Endothelial cell of umbilical vein (primary cell): ENCODE measurements around the gene KLK1. TPM values are rescaled to one million over a fixed set of nuclear protein-coding genes. Genes with fewer than 3 reads are reported as not detected.

Experiments
- BruUV-seq: library from RNA; stranded (reverse); fragments of 400-500 nt; replicated peaks from 2 replicates; lab custom pipeline; 2021; lab: Mats Ljungman, UMichigan
- CTCF ChIA-PET: fragments of 300-600, 350-600 bp; sonication (Branson Sonifier 250); formaldehyde crosslinking; loops from one replicate; lab custom pipeline; 2021; ENCODE audit warnings: antibody characterized with exemption, inconsistent platforms; lab: Charles Lee
- POLR2A ChIA-PET: fragments of 300-600, 350-600 bp; sonication (Branson Sonifier 250); formaldehyde crosslinking; loops from one replicate; lab custom pipeline; 2021; ENCODE audit warnings: antibody characterized with exemption, inconsistent platforms; lab: Charles Lee
- DNase-seq: peaks from one replicate; pipeline ENCODE4 v3.0.0-alpha.2; 2011; ENCODE audit warnings: low read depth, low spot score
- FAIRE-seq: peaks from 2 replicates; lab custom pipeline; 2011; peaks lifted over from hg19 to GRCh38; lab: Jason Lieb, UNC
- H2AFZ ChIP-seq: 2 replicates; pipeline ENCODE4 v1.6.0; 2012; ENCODE audit warnings: low read depth, low read length, control low read depth, inconsistent platforms
- H3K27ac ChIP-seq: 2 replicates; pipeline ENCODE4 v1.5.1; 2011; ENCODE audit warnings: low read depth, mild to moderate bottlenecking, control low read depth, low read length, moderate library complexity; ENCODE audit not compliant: insufficient read depth
- H3K27me3 ChIP-seq, 2 experiments: 2 replicates each; pipeline versions ENCODE4 v1.6.0 to v1.6.1; 2011; ENCODE audit warnings: low read length in 2 of 2, mixed read lengths in 1 of 2; ENCODE audit not compliant: control insufficient read depth in 2 of 2, insufficient read depth in 2 of 2
- H3K36me3 ChIP-seq, 2 experiments: 2 replicates in 1 of 2; 3 replicates in 1 of 2; pipeline ENCODE4 v1.5.1; 2011; ENCODE audit warnings: low read length in 2 of 2, mild to moderate bottlenecking in 1 of 2, moderate library complexity in 1 of 2; ENCODE audit not compliant: control insufficient read depth in 2 of 2, insufficient read depth in 2 of 2; ENCODE audit errors: extremely low read depth in 1 of 2
- H3K4me1 ChIP-seq: 3 replicates; pipeline ENCODE4 v1.5.1; 2011; ENCODE audit warnings: mild to moderate bottlenecking, low read length; ENCODE audit not compliant: control insufficient read depth, insufficient read depth; ENCODE audit errors: extremely low read depth
- H3K4me2 ChIP-seq: 2 replicates; pipeline ENCODE4 v1.6.1; 2011; ENCODE audit warnings: low read length, control low read depth, mixed read lengths; ENCODE audit not compliant: insufficient read depth
- H3K4me3 ChIP-seq, 3 experiments: fragments of 200-600 bp in 1 of 3; sonication (generic), shearing (Covaris generic) in 1 of 3; replicated peaks in 1 of 3; 2 replicates each; pipeline ENCODE4 v1.5.1; 2011 to 2016; ENCODE audit warnings: control low read depth in 3 of 3, low read length in 3 of 3, mild to moderate bottlenecking in 2 of 3, inconsistent platforms in 1 of 3, low read depth in 1 of 3, moderate library complexity in 1 of 3; ENCODE audit not compliant: insufficient read depth in 1 of 3
- H3K79me2 ChIP-seq: 2 replicates; pipeline ENCODE4 v1.6.0; 2012; ENCODE audit warnings: low read length, inconsistent platforms; ENCODE audit not compliant: control insufficient read depth, insufficient read depth
- H3K9ac ChIP-seq: replicated peaks from 2 replicates; pipeline ENCODE3; 2011; ENCODE audit warnings: low read length, control low read depth; ENCODE audit not compliant: insufficient read depth; ENCODE audit errors: extremely low read depth
- H3K9me1 ChIP-seq: replicated peaks from 3 replicates; pipeline ENCODE4 v1.6.0; 2011; ENCODE audit warnings: mild to moderate bottlenecking, low read length; ENCODE audit not compliant: control insufficient read depth, insufficient read depth; ENCODE audit errors: extremely low read depth
- H3K9me3 ChIP-seq: replicated peaks from 2 replicates; pipeline ENCODE4 v1.5.1; 2012; ENCODE audit warnings: low read length, inconsistent platforms; ENCODE audit not compliant: control insufficient read depth, insufficient read depth
- H4K20me1 ChIP-seq: replicated peaks from 2 replicates; pipeline ENCODE3; 2011; ENCODE audit warnings: mild to moderate bottlenecking, low read length; ENCODE audit not compliant: control insufficient read depth, insufficient read depth; ENCODE audit errors: extremely low read depth
- CTCF ChIP-seq, 2 donors: IDR thresholded peaks; 1 replicate in 1 of 2; 2 replicates in 1 of 2; pipeline ENCODE4 v1.5.1; 2011; ENCODE audit warnings: low read length in 2 of 2, mild to moderate bottlenecking in 2 of 2, moderate library complexity in 2 of 2, control low read depth in 1 of 2, inconsistent platforms in 1 of 2, low read depth in 1 of 2; ENCODE audit not compliant: insufficient read depth in 1 of 2; ENCODE audit errors: extremely low read depth in 1 of 2
- EZH2 ChIP-seq: IDR thresholded peaks from 2 replicates; pipeline ENCODE4 v1.6.1; 2012; ENCODE audit warnings: borderline replicate concordance, low read depth, mild to moderate bottlenecking, moderate library complexity, low read length, inconsistent platforms; ENCODE audit not compliant: severe bottlenecking
- FOS ChIP-seq: IDR thresholded peaks from 2 replicates; pipeline ENCODE4 v1.6.1; 2011; ENCODE audit warnings: mild to moderate bottlenecking, low read length, moderate library complexity, borderline replicate concordance; ENCODE audit not compliant: insufficient read depth
- GATA2 ChIP-seq: IDR thresholded peaks from 2 replicates; pipeline ENCODE4 v1.7.0; 2011; ENCODE audit warnings: low read depth, mild to moderate bottlenecking, moderate library complexity, mixed read lengths, low read length; ENCODE audit not compliant: insufficient read length, insufficient read depth
- JUN ChIP-seq: IDR thresholded peaks from 2 replicates; pipeline ENCODE4 v1.6.1; 2011; ENCODE audit warnings: borderline replicate concordance, low read depth; ENCODE audit not compliant: insufficient read length, insufficient read depth
- MAX ChIP-seq: IDR thresholded peaks from 2 replicates; pipeline ENCODE4 v1.6.1; 2011; ENCODE audit not compliant: insufficient read depth, insufficient read length
- MYC ChIP-seq: IDR thresholded peaks from one replicate; pipeline ENCODE4 v1.6.1; 2011; ENCODE audit warnings: mild to moderate bottlenecking, low read depth, low read length
- POLR2A ChIP-seq: IDR thresholded peaks from 2 replicates; pipeline ENCODE4 v1.6.1; 2012; ENCODE audit warnings: low read depth, mild to moderate bottlenecking, control low read depth, low read length
- POLR2AphosphoS5 ChIP-seq: IDR thresholded peaks from 2 replicates; pipeline ENCODE4 v1.6.1; 2012; ENCODE audit warnings: low read depth, mild to moderate bottlenecking, control low read depth, low read length, moderate library complexity; ENCODE audit not compliant: insufficient read depth
- dilution Hi-C: fragments of 300-500 bp; cut with MboI; formaldehyde crosslinking; loops from one replicate; pipeline ENCODE4 v1.15.0; 2019; ENCODE audit warnings: low sequenced_read_pairs; ENCODE audit not compliant: extremely low pct_ligation_motif_present
- intact Hi-C: fragments of 100-400 bp; cut with micrococcal nuclease; formaldehyde crosslinking; loops from one replicate; pipeline ENCODE4 v1.10.0; 2022
- polyA plus RNA-seq, 4 experiments: library from polyadenylated mRNA; depleted of rRNA in 3 of 4; stranded (reverse) in 3 of 4; unstranded in 1 of 4; fragments of >200 nt; gene quantifications; 2 replicates each; pipeline versions ENCODE4 v1.2.1 to v1.2.3, GENCODE V29; 2011 to 2012; ENCODE audit warnings: missing spikeins in 1 of 4
- total RNA-seq: library from RNA; stranded (reverse); gene quantifications from 2 replicates; pipeline ENCODE4 v1.2.3, GENCODE V29; 2021

Gene KLK1
- total and polyA plus RNA-seq, 2 donors (not counting 3 experiments of a cell fraction or from before 2014, with no cell fraction given), result 0.08 TPM; not detected in 1

- H3K4me3 ChIP-seq, result no peak overlapping the region
- no peak overlapping the region for H2AFZ ChIP-seq
- TF ChIP-seq MAX, result no peak
- TF ChIP-seq MYC, result no peak
- TF ChIP-seq GATA2, result no peak
- no peak for TF ChIP-seq POLR2A
- TF ChIP-seq CTCF (IDR thresholded peaks at IDR 0.05; ENCODE audit: extremely low read depth in 1 of 2, insufficient read depth in 1 of 2, low read depth in 1 of 2, low read length in 2 of 2), result no peak
- no peak for TF ChIP-seq JUN
- TF ChIP-seq POLR2AphosphoS5, result no peak
- no peak for TF ChIP-seq EZH2
- TF ChIP-seq FOS, result no peak
- ChIA-PET POLR2A (no interaction called here), CTCF (no interaction called here)
- intact Hi-C loops (no loop called here), dilution Hi-C loops (no loop called here)
- H3K4me1 ChIP-seq, result no peaks in the 10 kb centered on the region
- no peak overlapping the region for H3K9ac ChIP-seq
- no peaks in the 10 kb centered on the region for H3K27me3 ChIP-seq
- H3K9me1 ChIP-seq, result no peaks in the 10 kb centered on the region
- BruUV-seq, result no TSS peak
- no peaks in the 10 kb centered on the region for H3K79me2 ChIP-seq
- DNase-seq, result no peak
- H3K4me2 ChIP-seq, result no peak overlapping the region
- no peak overlapping the region for H3K27ac ChIP-seq
- H4K20me1 ChIP-seq, result no peaks in the 10 kb centered on the region
- FAIRE-seq, result no peak
- H3K9me3 ChIP-seq, result no peaks in the 10 kb centered on the region
- H3K36me3 ChIP-seq, result no peaks in the 10 kb centered on the region
These were observed 33.8 kb upstream of the KLK1 start for GRCh38 chr19:50857366-50857765.
